ENCODE results near the gene PTGS1.

Gene PTGS1

GRCh38 chr9:122387536-122387935 lies 16.7 kb downstream of the PTGS1 start:
- no peak overlapping the region for H3K27ac ChIP-seq
- H3K4me1 ChIP-seq: no peaks in the 10 kb centered on the region
- no peak for TF ChIP-seq CTCF (IDR thresholded peaks at IDR 0.05)
- no peaks in the 10 kb centered on the region for H3K9me3 ChIP-seq (ENCODE audit: control insufficient read depth, low read length)
- no peak overlapping the region for H3K9ac ChIP-seq
- H3K4me3 ChIP-seq (ENCODE audit: low read depth, low read length): no peak overlapping the region
- H3K27me3 ChIP-seq (ENCODE audit: control insufficient read depth, insufficient read depth, low read length): no peaks in the 10 kb centered on the region
- H2AFZ ChIP-seq: no peak overlapping the region
- no peak overlapping the region for H3K4me2 ChIP-seq (ENCODE audit: low read length)
- no peaks in the 10 kb centered on the region for H3K79me2 ChIP-seq
- H3K36me3 ChIP-seq (ENCODE audit: control insufficient read depth, insufficient read depth, low read length): no peaks in the 10 kb centered on the region

GRCh38 chr9:122389195-122389594 lies 18.4 kb downstream of the PTGS1 start:
- no peaks in the 10 kb centered on the region for H3K27me3 ChIP-seq (ENCODE audit: control insufficient read depth, insufficient read depth, low read length)
- H3K27ac ChIP-seq: no peak overlapping the region
- no peaks in the 10 kb centered on the region for H3K9me3 ChIP-seq (ENCODE audit: control insufficient read depth, low read length)
- H3K36me3 ChIP-seq (ENCODE audit: control insufficient read depth, insufficient read depth, low read length): no peaks in the 10 kb centered on the region
- no peak overlapping the region for H2AFZ ChIP-seq
- H3K79me2 ChIP-seq: no peaks in the 10 kb centered on the region
- no peak overlapping the region for H3K4me3 ChIP-seq (ENCODE audit: low read depth, low read length)
- H3K4me2 ChIP-seq (ENCODE audit: low read length): no peak overlapping the region
- no peak overlapping the region for H3K9ac ChIP-seq
- no peaks in the 10 kb centered on the region for H3K4me1 ChIP-seq
- no peak for TF ChIP-seq CTCF (IDR thresholded peaks at IDR 0.05)

GRCh38 chr9:122389799-122390481 lies 19.1 kb downstream of the PTGS1 start:
- no peak overlapping the region for H2AFZ ChIP-seq
- no peaks in the 10 kb centered on the region for H3K4me1 ChIP-seq
- H3K27ac ChIP-seq: no peak overlapping the region
- H3K27me3 ChIP-seq (ENCODE audit: control insufficient read depth, insufficient read depth, low read length): no peaks in the 10 kb centered on the region
- no peak overlapping the region for H3K4me3 ChIP-seq (ENCODE audit: low read depth, low read length)
- TF ChIP-seq CTCF (IDR thresholded peaks at IDR 0.05): no peak
- H3K9ac ChIP-seq: no peak overlapping the region
- H3K4me2 ChIP-seq (ENCODE audit: low read length): no peak overlapping the region
- H3K79me2 ChIP-seq: no peaks in the 10 kb centered on the region
- H3K9me3 ChIP-seq (ENCODE audit: control insufficient read depth, low read length): no peaks in the 10 kb centered on the region
- no peaks in the 10 kb centered on the region for H3K36me3 ChIP-seq (ENCODE audit: control insufficient read depth, insufficient read depth, low read length)

- Histone ChIP-seq H2AFZ (no peak overlapping the region), H3K36me3 (ENCODE audit: control insufficient read depth, insufficient read depth, low read length) (no peaks in the 10 kb centered on the region), H3K79me2 (no peaks in the 10 kb centered on the region), H3K4me3 (ENCODE audit: low read depth, low read length) (no peak overlapping the region), H3K27ac (no peak overlapping the region), H3K9me3 (ENCODE audit: control insufficient read depth, low read length) (no peaks in the 10 kb centered on the region), H3K9ac (no peak overlapping the region), H3K4me1 (no peaks in the 10 kb centered on the region), H3K27me3 (ENCODE audit: control insufficient read depth, insufficient read depth, low read length) (no peaks in the 10 kb centered on the region), H3K4me2 (ENCODE audit: low read length) (no peak overlapping the region)
- TF ChIP-seq CTCF (IDR thresholded peaks at IDR 0.05): no peak
Measured at GRCh38 chr9:122392284-122392683, 21.5 kb downstream of the PTGS1 start.

GRCh38 chr9:122392714-122393113 lies 21.9 kb downstream of the PTGS1 start:
- H3K27me3 ChIP-seq (ENCODE audit: control insufficient read depth, insufficient read depth, low read length): no peaks in the 10 kb centered on the region
- H3K36me3 ChIP-seq (ENCODE audit: control insufficient read depth, insufficient read depth, low read length): no peaks in the 10 kb centered on the region
- no peak overlapping the region for H3K4me2 ChIP-seq (ENCODE audit: low read length)
- no peak for TF ChIP-seq CTCF (IDR thresholded peaks at IDR 0.05)
- H3K79me2 ChIP-seq: no peaks in the 10 kb centered on the region
- H3K9me3 ChIP-seq (ENCODE audit: control insufficient read depth, low read length): no peaks in the 10 kb centered on the region
- no peak overlapping the region for H3K4me3 ChIP-seq (ENCODE audit: low read depth, low read length)
- no peaks in the 10 kb centered on the region for H3K4me1 ChIP-seq
- H3K27ac ChIP-seq: no peak overlapping the region
- no peak overlapping the region for H3K9ac ChIP-seq
- no peak overlapping the region for H2AFZ ChIP-seq
